Chondrocyte (in vitro differentiated cells): ENCODE data around the gene NT5C. TPM values are rescaled to one million over a fixed set of nuclear protein-coding genes. Genes with fewer than 3 reads are reported as not detected.
A peak's percentile ranks its signal among the peaks of the same experiment; 100 is the strongest.

ENCODE experiments used
- DNase-seq: peaks from one replicate; pipeline ENCODE4 v3.0.0; 2021; ENCODE audit warnings: mixed read lengths, low spot score
- H3K27ac Mint-ChIP-seq: one replicate; pipeline ENCODE4 v1.8.0; 2021; ENCODE audit warnings: mild to moderate bottlenecking, moderate library complexity, mixed read lengths; ENCODE audit not compliant: unreplicated experiment
- H3K27me3 Mint-ChIP-seq: 2 replicates; pipeline ENCODE4 v1.8.0; 2021; ENCODE audit warnings: low read depth, mixed read lengths
- H3K36me3 Mint-ChIP-seq: 2 replicates; pipeline ENCODE4 v1.8.0; 2021; ENCODE audit warnings: low read depth, mixed read lengths
- H3K4me1 Mint-ChIP-seq: 2 replicates; pipeline ENCODE4 v1.8.0; 2021; ENCODE audit warnings: low read depth, mild to moderate bottlenecking, mixed read lengths
- H3K4me3 Mint-ChIP-seq: one replicate; pipeline ENCODE4 v1.8.0; 2021; ENCODE audit warnings: mild to moderate bottlenecking, moderate library complexity, mixed read lengths; ENCODE audit not compliant: unreplicated experiment
- H3K9me3 Mint-ChIP-seq: 2 replicates; pipeline ENCODE4 v1.8.0; 2021; ENCODE audit warnings: low read depth, mixed read lengths
- CTCF ChIP-seq: fragments of 200-600 bp; sonication (generic); IDR thresholded peaks from 2 replicates; pipeline ENCODE4 v1.5.0; 2021; ENCODE audit warnings: antibody characterized with exemption, mild to moderate bottlenecking, moderate library complexity
- total RNA-seq: library from RNA; stranded (reverse); gene quantifications from 3 replicates; pipeline ENCODE4 v1.2.1, GENCODE V29; 2021

NT5C gene
- total RNA-seq, 1 donor from 2014 or later = 31.2 TPM

- Mint-ChIP-seq H3K4me1 (peaks cover 8% of the 10 kb centered on the region), H3K36me3 (peaks cover 3% of the 10 kb centered on the region), H3K4me3 (no peak overlapping the region), H3K9me3 (no peaks in the 10 kb centered on the region), H3K27ac (no peak overlapping the region), H3K27me3 (no peaks in the 10 kb centered on the region)
- no peak for TF ChIP-seq CTCF
- no peak for DNase-seq
These were observed 31.5 kb downstream of the NT5C start for GRCh38 chr17:75099881-75100595.

GRCh38 chr17:75098861-75099260 lies 32.7 kb downstream of the NT5C start:
- Mint-ChIP-seq H3K4me1 (peaks cover 8% of the 10 kb centered on the region), H3K27ac (no peak overlapping the region), H3K36me3 (peaks cover 3% of the 10 kb centered on the region), H3K9me3 (no peaks in the 10 kb centered on the region), H3K4me3 (no peak overlapping the region), H3K27me3 (no peaks in the 10 kb centered on the region)
- no peak for TF ChIP-seq CTCF
- DNase-seq = no peak

GRCh38 chr17:75097865-75098264 lies 33.7 kb downstream of the NT5C start:
- Mint-ChIP-seq H3K9me3 (no peaks in the 10 kb centered on the region), H3K36me3 (peaks cover 3% of the 10 kb centered on the region), H3K4me3 (no peak overlapping the region), H3K27ac (no peak overlapping the region), H3K4me1 (peaks cover 8% of the 10 kb centered on the region), H3K27me3 (no peaks in the 10 kb centered on the region)
- TF ChIP-seq CTCF = no peak
- DNase-seq = no peak

GRCh38 chr17:75096082-75096625 lies 35.4 kb downstream of the NT5C start:
- H3K36me3 Mint-ChIP-seq = peaks cover 3% of the 10 kb centered on the region
- no peaks in the 10 kb centered on the region for H3K27me3 Mint-ChIP-seq
- peaks cover 10% of the 10 kb centered on the region for H3K4me1 Mint-ChIP-seq
- no peak for DNase-seq
- H3K4me3 Mint-ChIP-seq = no peak overlapping the region
- H3K9me3 Mint-ChIP-seq = no peaks in the 10 kb centered on the region
- TF ChIP-seq CTCF = no peak
- peak overlapping the region; percentile 82 for H3K27ac Mint-ChIP-seq

- no peak for TF ChIP-seq CTCF
- no peak for DNase-seq
- no peaks in the 10 kb centered on the region for H3K9me3 Mint-ChIP-seq
- H3K4me3 Mint-ChIP-seq = no peak overlapping the region
- peaks cover 3% of the 10 kb centered on the region for H3K36me3 Mint-ChIP-seq
- H3K27me3 Mint-ChIP-seq = no peaks in the 10 kb centered on the region
- H3K4me1 Mint-ChIP-seq = peaks cover 14% of the 10 kb centered on the region
- no peak overlapping the region for H3K27ac Mint-ChIP-seq
These were observed 36.6 kb downstream of the NT5C start for GRCh38 chr17:75094871-75095399.
